Measurements from ENCODE around the gene NFIB. TPM values are rescaled to one million over a fixed set of nuclear protein-coding genes. Genes with fewer than 3 reads are reported as not detected.
A peak's percentile ranks its signal among the peaks of the same experiment; 100 is the strongest.

Gene NFIB
- total RNA-seq, 1 experiment from 2014 or later = 35.1 TPM

DNA sequence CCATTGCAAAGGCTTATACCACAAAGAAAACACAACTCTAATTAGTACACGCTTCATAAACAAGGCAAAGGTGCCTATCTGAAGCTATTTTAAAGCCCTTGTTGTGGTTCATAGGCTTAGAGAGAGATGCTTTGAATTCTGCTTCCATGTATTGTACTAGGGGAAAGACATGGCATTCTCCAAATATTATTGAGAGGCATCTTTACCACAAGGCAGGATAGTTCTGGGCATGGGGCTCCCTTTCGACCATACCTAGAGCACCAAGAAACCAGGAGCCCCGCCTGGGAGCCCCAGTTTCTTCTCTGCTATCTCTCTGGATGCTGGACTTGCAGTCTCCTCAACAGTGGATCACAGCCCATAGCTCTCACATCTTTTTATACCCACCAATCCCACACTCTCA lies 93.7 kb downstream of the NFIB start:
- no peaks in the 10 kb centered on the region for H4K20me1 ChIP-seq (ENCODE audit: insufficient read depth)
- H3F3A ChIP-seq (ENCODE audit: insufficient read depth, low read depth) = peaks cover 24% of the 10 kb centered on the region
- no peak overlapping the region for H3K4me3 ChIP-seq
- H3K27ac ChIP-seq = no peak overlapping the region
- H3K9me2 ChIP-seq (ENCODE audit: insufficient read depth) = no peaks in the 10 kb centered on the region
- no peak overlapping the region for H2AFZ ChIP-seq
- no peak for TF ChIP-seq EZH2 (IDR thresholded peaks at IDR 0.05; ENCODE audit: low read depth)
- TF ChIP-seq CTCF (conservative IDR thresholded peaks at IDR 0.05) = no peak
- no peaks in the 10 kb centered on the region for H3K36me3 ChIP-seq (ENCODE audit: low read depth)
- no TSS peak for BruUV-seq (replicated peaks)
- intact Hi-C loops (cut with micrococcal nuclease; ENCODE audit: unreplicated experiment) = loop anchor here (5.0 kb wide), 2 partner anchors 48 to 92 kb away; partner anchors contain the start of gene NFIB
- H3K9me3 ChIP-seq (ENCODE audit: insufficient read depth, low read depth) = no peaks in the 10 kb centered on the region
- H3K4me2 ChIP-seq = no peak overlapping the region
- peaks cover 34% of the 10 kb centered on the region for H3K79me2 ChIP-seq (ENCODE audit: low read depth)
- POLR2A ChIA-PET (ENCODE audit: unreplicated experiment) = interaction anchor here (0.6 kb wide), 1 partner anchor 15 kb away, joined by 6 read pairs; no protein-coding TSS in a partner anchor
- no peak for DNase-seq
- no peaks in the 10 kb centered on the region for H3K27me3 ChIP-seq (ENCODE audit: insufficient read depth, low read depth)
- H3K4me1 ChIP-seq (replicated peaks; ENCODE audit: insufficient read depth) = peaks cover 29% of the 10 kb centered on the region
- CTCF ChIA-PET = no interaction called here

- H4K20me1 ChIP-seq (ENCODE audit: insufficient read depth) = no peaks in the 10 kb centered on the region
- no peak overlapping the region for H3K4me3 ChIP-seq
- ChIA-PET CTCF (no interaction called here), POLR2A (ENCODE audit: unreplicated experiment) (no interaction called here)
- H3K36me3 ChIP-seq (ENCODE audit: low read depth) = no peaks in the 10 kb centered on the region
- H3K27me3 ChIP-seq (ENCODE audit: insufficient read depth, low read depth) = no peaks in the 10 kb centered on the region
- no peak overlapping the region for H3K27ac ChIP-seq
- peaks cover 33% of the 10 kb centered on the region for H3K4me1 ChIP-seq (replicated peaks; ENCODE audit: insufficient read depth)
- BruUV-seq (replicated peaks) = no TSS peak
- DNase-seq = no peak
- TF ChIP-seq EZH2 (IDR thresholded peaks at IDR 0.05; ENCODE audit: low read depth) (no peak), CTCF (conservative IDR thresholded peaks at IDR 0.05) (no peak)
- peaks cover 26% of the 10 kb centered on the region for H3F3A ChIP-seq (ENCODE audit: insufficient read depth, low read depth)
- no peaks in the 10 kb centered on the region for H3K9me2 ChIP-seq (ENCODE audit: insufficient read depth)
- intact Hi-C loops (cut with micrococcal nuclease; ENCODE audit: unreplicated experiment) = loop anchor here (5.0 kb wide), 2 partner anchors 48 to 92 kb away; partner anchors contain the start of gene NFIB
- H3K9me3 ChIP-seq (ENCODE audit: insufficient read depth, low read depth) = no peaks in the 10 kb centered on the region
- H3K4me2 ChIP-seq = no peak overlapping the region
- H2AFZ ChIP-seq = no peak overlapping the region
- peaks cover 34% of the 10 kb centered on the region for H3K79me2 ChIP-seq (ENCODE audit: low read depth)
These were observed 94.1 kb downstream of the NFIB start for GRCh38 chr9:14219850-14220249.

DNA sequence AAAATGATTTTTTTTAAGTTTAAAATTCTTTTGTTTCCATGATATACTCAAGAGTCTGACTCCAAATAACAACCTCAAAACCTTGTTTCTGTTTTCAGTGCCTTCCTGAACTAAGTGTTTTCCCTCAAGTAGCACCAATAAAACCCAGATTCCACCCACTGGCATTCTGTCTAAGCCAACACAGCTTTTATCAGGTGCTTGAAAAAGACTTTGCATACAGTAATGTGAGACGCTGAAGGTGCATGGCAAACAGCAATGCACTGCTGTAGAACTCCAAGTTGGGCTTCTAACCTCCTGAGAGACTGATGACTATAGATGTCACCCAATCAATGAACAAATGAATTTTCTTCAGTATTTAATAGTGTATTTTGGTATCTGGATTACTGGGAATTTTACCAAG lies 95.7 kb downstream of the NFIB start:
- H3K4me2 ChIP-seq = no peak overlapping the region
- ChIA-PET CTCF (no interaction called here), POLR2A (ENCODE audit: unreplicated experiment) (interaction anchor here (0.6 kb wide), 1 partner anchor 97 kb away, joined by 11 read pairs; no protein-coding TSS in a partner anchor)
- no peaks in the 10 kb centered on the region for H3K36me3 ChIP-seq (ENCODE audit: low read depth)
- no peaks in the 10 kb centered on the region for H4K20me1 ChIP-seq (ENCODE audit: insufficient read depth)
- no peaks in the 10 kb centered on the region for H3K27me3 ChIP-seq (ENCODE audit: insufficient read depth, low read depth)
- peaks cover 35% of the 10 kb centered on the region for H3K4me1 ChIP-seq (replicated peaks; ENCODE audit: insufficient read depth)
- TF ChIP-seq EZH2 (IDR thresholded peaks at IDR 0.05; ENCODE audit: low read depth) = no peak
- H3K79me2 ChIP-seq (ENCODE audit: low read depth) = peaks cover 46% of the 10 kb centered on the region
- H3K27ac ChIP-seq = no peak overlapping the region
- no TSS peak for BruUV-seq (replicated peaks)
- peaks cover 29% of the 10 kb centered on the region for H3F3A ChIP-seq (ENCODE audit: insufficient read depth, low read depth)
- H3K9me3 ChIP-seq (ENCODE audit: insufficient read depth, low read depth) = no peaks in the 10 kb centered on the region
- intact Hi-C loops (cut with micrococcal nuclease; ENCODE audit: unreplicated experiment) = no loop called here
- no peak for DNase-seq
- H2AFZ ChIP-seq = no peak overlapping the region
- H3K4me3 ChIP-seq = no peak overlapping the region
- H3K9me2 ChIP-seq (ENCODE audit: insufficient read depth) = no peaks in the 10 kb centered on the region

DNA sequence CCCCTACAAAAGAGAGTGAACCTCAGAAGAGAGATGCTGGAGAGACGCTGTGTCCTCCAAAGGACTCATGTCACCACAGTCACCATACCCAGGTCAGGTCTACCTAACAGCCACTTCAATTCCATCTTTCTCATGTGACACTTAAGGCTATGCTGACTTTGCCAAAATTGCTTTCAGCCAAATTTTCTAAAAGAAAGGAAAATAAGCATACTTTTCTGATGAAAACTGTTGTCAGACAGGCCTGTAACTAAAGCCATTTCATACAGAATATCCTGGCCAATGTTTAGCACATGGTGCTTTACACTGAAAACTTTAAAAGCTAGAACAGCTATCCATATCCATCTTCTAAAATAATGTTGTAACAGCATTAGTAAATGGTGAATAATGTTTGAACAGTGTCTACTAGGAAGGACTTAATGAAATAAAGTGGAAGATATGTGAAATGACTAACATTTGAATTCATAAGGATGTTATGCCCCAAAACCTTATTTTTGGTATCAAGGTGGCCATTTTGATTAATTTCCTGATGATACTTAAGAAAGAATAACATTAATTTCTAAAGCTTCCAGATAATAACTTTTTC lies 97.2 kb downstream of the NFIB start:
- H4K20me1 ChIP-seq (ENCODE audit: insufficient read depth) = no peaks in the 10 kb centered on the region
- no peak overlapping the region for H2AFZ ChIP-seq
- no peaks in the 10 kb centered on the region for H3K36me3 ChIP-seq (ENCODE audit: low read depth)
- TF ChIP-seq CTCF (conservative IDR thresholded peaks at IDR 0.05) (no peak), EZH2 (IDR thresholded peaks at IDR 0.05; ENCODE audit: low read depth) (no peak)
- BruUV-seq (replicated peaks) = no TSS peak
- POLR2A ChIA-PET (ENCODE audit: unreplicated experiment) = no interaction called here
- no peaks in the 10 kb centered on the region for H3K9me3 ChIP-seq (ENCODE audit: insufficient read depth, low read depth)
- H3K4me3 ChIP-seq = no peak overlapping the region
- H3K4me2 ChIP-seq = no peak overlapping the region
- CTCF ChIA-PET = no interaction called here
- no peak for DNase-seq
- H3K27ac ChIP-seq = peak overlapping the region; percentile 69
- H3K79me2 ChIP-seq (ENCODE audit: low read depth) = peaks cover 55% of the 10 kb centered on the region
- peaks cover 28% of the 10 kb centered on the region for H3F3A ChIP-seq (ENCODE audit: insufficient read depth, low read depth)
- no peaks in the 10 kb centered on the region for H3K27me3 ChIP-seq (ENCODE audit: insufficient read depth, low read depth)
- intact Hi-C loops (cut with micrococcal nuclease; ENCODE audit: unreplicated experiment) = no loop called here
- no peaks in the 10 kb centered on the region for H3K9me2 ChIP-seq (ENCODE audit: insufficient read depth)
- peaks cover 42% of the 10 kb centered on the region for H3K4me1 ChIP-seq (replicated peaks; ENCODE audit: insufficient read depth)

Measured in PC-9 (cell line).